NB4 (cell line): Measurements from ENCODE around the gene COA1.

Source experiments
- DNase-seq: peaks from one replicate; pipeline ENCODE4 v3.0.0; 2010; ENCODE audit warnings: low read depth
- H3K4me3 ChIP-seq: one replicate; pipeline ENCODE4 v1.5.1; 2011; ENCODE audit warnings: mild to moderate bottlenecking, low read depth, low read length, moderate library complexity
- CTCF ChIP-seq: IDR thresholded peaks from one replicate; pipeline ENCODE4 v1.5.1; 2012; ENCODE audit warnings: low read depth, low read length
- MAX ChIP-seq: IDR thresholded peaks from 2 replicates; pipeline ENCODE4 v1.6.1; 2011; ENCODE audit warnings: low read depth, low read length
- MYC ChIP-seq: IDR thresholded peaks from 2 replicates; pipeline ENCODE4 v1.6.1; 2011; ENCODE audit warnings: low read depth, low read length
- POLR2A ChIP-seq: IDR thresholded peaks from 2 replicates; pipeline ENCODE4 v1.6.1; 2011; ENCODE audit warnings: mild to moderate bottlenecking; ENCODE audit not compliant: insufficient read length; ENCODE audit errors: extremely low read depth

Gene COA1

GRCh38 chr7:43697690-43698089 lies 31.6 kb downstream of the COA1 start:
- H3K4me3 ChIP-seq: no peak overlapping the region
- DNase-seq: no peak
- TF ChIP-seq MAX (no peak), CTCF (no peak), MYC (no peak), POLR2A (no peak)

GRCh38 chr7:43695365-43695764 lies 34.0 kb downstream of the COA1 start:
- no peak for TF ChIP-seq POLR2A
- TF ChIP-seq CTCF: no peak
- TF ChIP-seq MAX: no peak
- TF ChIP-seq MYC: no peak
- no peak for DNase-seq
- H3K4me3 ChIP-seq: no peak overlapping the region

- no peak for DNase-seq
- no peak overlapping the region for H3K4me3 ChIP-seq
- TF ChIP-seq MAX: no peak
- no peak for TF ChIP-seq POLR2A
- no peak for TF ChIP-seq MYC
Observed at GRCh38 chr7:43694399-43694748, 34.9 kb downstream of the COA1 start.

DNA sequence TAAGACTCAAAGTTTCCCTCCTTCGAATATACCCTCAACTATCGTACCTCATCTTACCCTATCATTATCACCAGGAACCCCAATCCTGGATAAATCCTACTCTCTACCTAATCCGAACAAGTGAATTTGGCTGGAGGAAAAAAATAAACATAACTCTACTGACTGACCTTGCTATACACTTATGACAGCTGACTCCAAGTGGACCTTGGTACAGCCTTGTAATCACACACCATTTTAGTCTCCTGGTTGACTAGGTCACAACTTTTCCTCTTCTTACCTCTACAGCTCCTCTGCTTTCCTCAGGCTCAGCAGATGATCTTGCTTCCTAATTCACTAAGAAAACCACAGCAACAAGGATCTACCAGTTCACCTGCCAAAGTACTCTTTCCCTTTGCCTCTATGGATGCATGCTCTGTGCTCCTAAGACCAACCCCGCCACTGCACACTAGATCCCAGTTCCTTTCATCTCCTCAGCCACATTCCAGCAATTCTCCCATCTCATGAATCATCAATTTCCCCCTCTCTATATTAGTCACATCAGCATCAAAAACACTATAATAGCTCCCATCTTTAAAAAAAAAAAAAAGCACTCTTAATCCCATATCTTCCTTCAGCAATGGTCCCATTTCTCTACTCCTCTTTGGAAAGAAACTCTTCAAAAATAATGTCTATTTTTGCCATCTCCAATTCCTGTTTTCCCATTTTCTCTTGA lies 35.5 kb downstream of the COA1 start:
- TF ChIP-seq MYC: no peak
- no peak for TF ChIP-seq CTCF
- no peak for TF ChIP-seq POLR2A
- TF ChIP-seq MAX: no peak
- no peak for DNase-seq
- H3K4me3 ChIP-seq: no peak overlapping the region

DNA sequence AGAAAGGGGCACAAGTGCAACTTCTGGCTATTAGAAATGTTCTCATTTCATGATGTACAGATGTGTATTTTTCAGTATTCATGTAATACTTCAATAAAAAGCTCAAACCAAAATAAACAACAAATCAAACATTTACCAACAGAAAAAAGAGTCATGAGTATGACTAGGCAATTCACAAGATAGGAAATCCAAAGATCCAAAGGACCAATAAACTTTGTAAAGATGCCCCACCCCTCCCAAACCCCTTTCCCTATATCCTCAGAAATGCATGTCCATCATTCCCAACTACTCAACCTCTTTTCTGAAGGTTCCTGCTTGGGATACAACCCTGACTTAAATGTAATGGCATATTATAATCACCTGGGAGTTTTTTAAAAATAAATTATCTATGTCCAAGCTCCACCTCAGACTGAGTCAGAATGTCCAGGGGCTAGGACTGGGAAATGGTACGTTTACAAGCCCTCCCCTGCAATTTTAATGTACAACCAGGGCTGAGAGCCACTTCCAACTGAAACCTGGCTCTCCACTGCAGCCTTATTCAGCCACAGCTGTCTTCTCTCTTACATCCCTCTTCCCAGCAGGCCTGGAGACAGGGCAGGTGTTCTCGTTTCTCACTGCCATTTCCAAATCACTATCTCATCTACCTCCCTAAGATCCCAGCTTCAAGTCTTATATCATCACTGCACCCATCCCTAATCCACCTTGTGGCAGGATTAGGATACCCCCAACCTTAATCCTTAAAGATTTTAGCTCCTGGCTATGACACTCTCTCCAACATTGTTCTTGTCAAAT lies 36.5 kb downstream of the COA1 start:
- no peak for DNase-seq
- TF ChIP-seq MAX (no peak), MYC (no peak), CTCF (no peak), POLR2A (no peak)
- H3K4me3 ChIP-seq: no peak overlapping the region

DNA sequence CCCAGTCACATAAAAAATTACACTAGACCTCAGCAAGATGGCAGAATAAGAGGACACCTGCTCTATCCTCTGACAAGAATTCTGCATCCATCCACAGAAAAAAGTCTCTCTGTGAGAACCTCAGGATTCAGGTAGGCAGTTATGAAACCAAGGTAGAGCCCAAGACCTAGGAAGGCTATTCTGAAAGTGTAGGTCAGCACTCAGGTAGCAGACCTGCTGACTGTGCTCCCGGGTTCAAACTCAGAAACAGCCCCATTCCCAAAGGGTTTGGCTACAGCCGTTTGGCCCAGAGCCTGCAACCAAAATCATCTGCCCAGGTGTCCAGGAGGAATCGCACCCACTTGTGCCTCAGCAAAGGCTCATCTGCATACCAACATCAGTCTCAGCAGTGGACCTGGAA lies 37.7 kb downstream of the COA1 start:
- TF ChIP-seq CTCF: no peak
- no peak for TF ChIP-seq POLR2A
- no peak for TF ChIP-seq MAX
- no peak for TF ChIP-seq MYC
- H3K4me3 ChIP-seq: no peak overlapping the region
- DNase-seq: no peak
